Adrenal gland (tissue), 5 donors: ENCODE data around the gene YY1.
A peak's percentile ranks its signal among the peaks of the same experiment; 100 is the strongest.

Experiments used
- CTCF ChIP-seq, 6 experiments: fragments of 450-650 bp in 4 of 6; fragments of 200-600 bp in 2 of 6; sonication (generic) in 1 of 6; IDR thresholded peaks; 1 replicate in 5 of 6; 2 replicates in 1 of 6; pipeline versions ENCODE4 v1.5.1 to v1.8.0; 2016 to 2021; ENCODE audit warnings: antibody characterized with exemption in 6 of 6, mild to moderate bottlenecking in 2 of 6, moderate library complexity in 1 of 6
- POLR2A ChIP-seq, 2 donors: fragments of 450-650 bp; IDR thresholded peaks; one replicate each; pipeline ENCODE4 v1.6.1; 2017; ENCODE audit warnings: antibody characterized with exemption in 2 of 2, mild to moderate bottlenecking in 2 of 2, moderate library complexity in 1 of 2
- donor health status: DM: no; HTN: no; CAD: no.

GRCh38 chr14:100306101-100306997, 67.4 kb downstream of the YY1 start, which contains the start of gene SLC25A29:
- no peak for TF ChIP-seq CTCF (IDR thresholded peaks at IDR 0.05)
- peak; percentile 47 to 92 for TF ChIP-seq POLR2A (IDR thresholded peaks at IDR 0.05)
